Smooth muscle cell (in vitro differentiated cells): ENCODE data around the gene RNF44. TPM values are rescaled to one million over a fixed set of nuclear protein-coding genes. Genes with fewer than 3 reads are reported as not detected.
"Not testable (repeated sequence)": the region's sequence is repeated elsewhere in the genome, so short reads cannot be mapped to it uniquely, and the experiment has no call there.

Experiments
- DNase-seq: peaks from one replicate; lab custom pipeline; 2025; ENCODE audit not compliant: unreplicated experiment; lab: John Stamatoyannopoulos, UW
- H2AFZ ChIP-seq: fragments of 200-600 bp; sonication (generic); 2 replicates; pipeline ENCODE4 v1.6.0; 2016; ENCODE audit warnings: antibody characterized with exemption, low read depth, mild to moderate bottlenecking
- H3F3A ChIP-seq: fragments of 200-600 bp; sonication (generic); 2 replicates; pipeline ENCODE4 v1.6.0; 2017; ENCODE audit warnings: antibody characterized with exemption, low read depth
- H3K27ac ChIP-seq: fragments of 200-600 bp; sonication (generic); 2 replicates; pipeline ENCODE4 v1.5.1; 2016; ENCODE audit warnings: low read depth, mild to moderate bottlenecking
- H3K27me3 ChIP-seq: fragments of 200-600 bp; sonication (generic); 2 replicates; pipeline ENCODE4 v1.6.1; 2016; ENCODE audit warnings: low read depth, mild to moderate bottlenecking
- H3K36me3 ChIP-seq: fragments of 200-600 bp; sonication (generic); 2 replicates; pipeline ENCODE4 v1.5.1; 2016; ENCODE audit warnings: low read depth
- H3K4me1 ChIP-seq: fragments of 200-600 bp; sonication (generic); 2 replicates; pipeline ENCODE4 v1.5.1; 2016; ENCODE audit warnings: low read depth
- H3K4me2 ChIP-seq: fragments of 200-600 bp; sonication (generic); 2 replicates; pipeline ENCODE4 v1.6.0; 2016; ENCODE audit warnings: mild to moderate bottlenecking
- H3K4me3 ChIP-seq: fragments of 200-600 bp; sonication (generic); 2 replicates; pipeline ENCODE4 v1.5.1; 2016; ENCODE audit warnings: mild to moderate bottlenecking
- H3K79me2 ChIP-seq: fragments of 200-600 bp; sonication (generic); 2 replicates; pipeline ENCODE4 v1.6.0; 2016; ENCODE audit warnings: low read depth, mild to moderate bottlenecking
- H3K9ac ChIP-seq: fragments of 200-600 bp; sonication (generic); 2 replicates; pipeline ENCODE4 v1.6.0; 2016; ENCODE audit warnings: low read depth
- H3K9me3 ChIP-seq: fragments of 200-600 bp; sonication (generic); replicated peaks from 2 replicates; pipeline ENCODE4 v1.5.1; 2016; ENCODE audit warnings: low read depth
- H4K20me1 ChIP-seq: fragments of 200-600 bp; sonication (generic); 2 replicates; pipeline ENCODE4 v1.6.0; 2016; ENCODE audit warnings: low read depth
- CTCF ChIP-seq: fragments of 200-600 bp; sonication (generic); IDR thresholded peaks from 2 replicates; pipeline ENCODE4 v1.5.1; 2017; ENCODE audit warnings: borderline replicate concordance, mild to moderate bottlenecking, antibody characterized with exemption; ENCODE audit not compliant: insufficient read depth, poor library complexity, severe bottlenecking
- WGBS: methylation state at CpG from one replicate; pipeline ENCODE4 v1.1.7; 2016; ENCODE audit warnings: low lambda C conversion rate; 5-methylcytosine and 5-hydroxymethylcytosine counted together
- polyA plus RNA-seq: library from polyadenylated mRNA; unstranded; fragments of >200 nt; fragmentation: Nextera tagmentation; extraction: Ambion mirVana; gene quantifications from 2 replicates; pipeline ENCODE4 v1.2.1, GENCODE V29; 2016
- total RNA-seq: library from RNA; depleted of rRNA; stranded (reverse); fragments of >200 nt; gene quantifications from 2 replicates; pipeline ENCODE4 v1.2.3, GENCODE V29; 2014

RNF44 gene
- total and polyA plus RNA-seq, 2 experiments from 2014 or later: 5.7 to 6.8 TPM

GRCh38 chr5:176490301-176490700 lies 46.9 kb downstream of the RNF44 start:
- Histone ChIP-seq H4K20me1 (peaks cover 85% of the 10 kb centered on the region), H2AFZ (no peak overlapping the region), H3K27me3 (no peaks in the 10 kb centered on the region), H3K27ac (no peak overlapping the region), H3K79me2 (peaks cover 28% of the 10 kb centered on the region), H3K4me3 (no peak overlapping the region), H3F3A (no peaks in the 10 kb centered on the region), H3K36me3 (peaks cover 50% of the 10 kb centered on the region), H3K9ac (no peak overlapping the region), H3K4me1 (no peaks in the 10 kb centered on the region), H3K9me3 (no peaks in the 10 kb centered on the region), H3K4me2 (no peak overlapping the region)
- TF ChIP-seq CTCF: no peak
- WGBS: 100% methylated on average over 1 of the region's 1 CpG
- no peak for DNase-seq

- H2AFZ ChIP-seq: no peak overlapping the region
- no peak for TF ChIP-seq CTCF
- no peaks in the 10 kb centered on the region for H3K27me3 ChIP-seq
- H3K4me2 ChIP-seq: no peak overlapping the region
- no peak overlapping the region for H3K9ac ChIP-seq
- H4K20me1 ChIP-seq: peaks cover 96% of the 10 kb centered on the region
- H3K9me3 ChIP-seq: no peaks in the 10 kb centered on the region
- H3K27ac ChIP-seq: no peak overlapping the region
- H3F3A ChIP-seq: no peaks in the 10 kb centered on the region
- H3K4me1 ChIP-seq: no peaks in the 10 kb centered on the region
- H3K36me3 ChIP-seq: peaks cover 44% of the 10 kb centered on the region
- 94% methylated on average over 1 of the region's 1 CpG for WGBS
- peaks cover 35% of the 10 kb centered on the region for H3K79me2 ChIP-seq
- H3K4me3 ChIP-seq: no peak overlapping the region
- DNase-seq: no peak
Measured at GRCh38 chr5:176489077-176489476, 48.1 kb downstream of the RNF44 start.

GRCh38 chr5:176487160-176487559 lies 50.0 kb downstream of the RNF44 start:
- H3F3A ChIP-seq, H3K4me3 ChIP-seq, H3K27me3 ChIP-seq, H3K9ac ChIP-seq, H3K27ac ChIP-seq, DNase-seq, H3K4me2 ChIP-seq, H2AFZ ChIP-seq, H3K9me3 ChIP-seq, H3K4me1 ChIP-seq: not testable (repeated sequence)
- peaks cover 49% of the 10 kb centered on the region for H3K79me2 ChIP-seq
- peaks cover 98% of the 10 kb centered on the region for H4K20me1 ChIP-seq
- 99% methylated on average over 4 of the region's 4 CpGs for WGBS
- H3K36me3 ChIP-seq: peaks cover 28% of the 10 kb centered on the region

- H3K4me1 ChIP-seq: no peaks in the 10 kb centered on the region
- H4K20me1 ChIP-seq: peaks cover 96% of the 10 kb centered on the region
- H3K79me2 ChIP-seq: peaks cover 54% of the 10 kb centered on the region
- no peak overlapping the region for H3K4me2 ChIP-seq
- 96% methylated on average over 7 of the region's 7 CpGs for WGBS
- H3F3A ChIP-seq: no peaks in the 10 kb centered on the region
- H3K4me3 ChIP-seq: no peak overlapping the region
- H3K9ac ChIP-seq: no peak overlapping the region
- H3K36me3 ChIP-seq: peaks cover 22% of the 10 kb centered on the region
- H2AFZ ChIP-seq: no peak overlapping the region
- no peak for TF ChIP-seq CTCF
- H3K27ac ChIP-seq: no peak overlapping the region
- no peaks in the 10 kb centered on the region for H3K9me3 ChIP-seq
- H3K27me3 ChIP-seq: no peaks in the 10 kb centered on the region
- no peak for DNase-seq
Measured at GRCh38 chr5:176486189-176486757, 50.9 kb downstream of the RNF44 start.
